Colonic mucosa (tissue), 4 donors: ENCODE data around the gene DPH7. TPM values are rescaled to one million over a fixed set of nuclear protein-coding genes. Genes with fewer than 3 reads are reported as not detected.
"Not testable (repeated sequence)": the region's sequence is repeated elsewhere in the genome, so short reads cannot be mapped to it uniquely, and the experiment has no call there.

Source experiments
- DNase-seq: peaks from one replicate; pipeline ENCODE4 v3.0.0-alpha.2; 2020
- H3K27ac ChIP-seq: fragments of 200-600 bp; one replicate; pipeline ENCODE4 v1.8.0; 2021
- H3K27me3 ChIP-seq: fragments of 200-600 bp; one replicate; pipeline ENCODE4 v1.8.0; 2021
- H3K36me3 ChIP-seq: fragments of 200-600 bp; one replicate; pipeline ENCODE4 v1.8.0; 2021
- H3K4me1 ChIP-seq: fragments of 200-600 bp; one replicate; pipeline ENCODE4 v1.8.0; 2021; ENCODE audit warnings: mild to moderate bottlenecking
- H3K4me3 ChIP-seq: fragments of 200-600 bp; one replicate; pipeline ENCODE4 v1.8.0; 2021
- H3K9ac ChIP-seq, 2 donors: one replicate each; pipeline ENCODE4 v1.7.0; 2013; ENCODE audit warnings: control low read depth in 2 of 2, low read depth in 2 of 2, low read length in 2 of 2
- H3K9me3 ChIP-seq: fragments of 200-600 bp; one replicate; pipeline ENCODE4 v1.8.0; 2021
- intact Hi-C: fragments of 100-400 bp; cut with DNase I; formaldehyde crosslinking; loops from one replicate; pipeline ENCODE4 v1.14.1; 2022
- total RNA-seq, 2 donors: library from RNA; stranded (reverse); fragmentation: NEBNext Ultra II Directional in 1 of 2; extraction: Animal tissue kit (Norgen Biotek cat#: 25700) in 1 of 2; gene quantifications; one replicate each; pipeline ENCODE4 v1.2.1, GENCODE V29; 2021
- TF ChIP-seq, protein P1 (sequence below): fragments of 200-600 bp; IDR thresholded peaks from one replicate; pipeline ENCODE4 v1.8.0; 2022; ENCODE audit warnings: antibody characterized with exemption, mild to moderate bottlenecking
- donor health status: healthy.
- donor health status: DM: no; HTN: no; CAD: no.
- donor health status: DM: no; HTN: no; CAD: no.

The DPH7 gene
- total RNA-seq, 2 donors from 2014 or later: 15.6 to 30.6 TPM

DNA sequence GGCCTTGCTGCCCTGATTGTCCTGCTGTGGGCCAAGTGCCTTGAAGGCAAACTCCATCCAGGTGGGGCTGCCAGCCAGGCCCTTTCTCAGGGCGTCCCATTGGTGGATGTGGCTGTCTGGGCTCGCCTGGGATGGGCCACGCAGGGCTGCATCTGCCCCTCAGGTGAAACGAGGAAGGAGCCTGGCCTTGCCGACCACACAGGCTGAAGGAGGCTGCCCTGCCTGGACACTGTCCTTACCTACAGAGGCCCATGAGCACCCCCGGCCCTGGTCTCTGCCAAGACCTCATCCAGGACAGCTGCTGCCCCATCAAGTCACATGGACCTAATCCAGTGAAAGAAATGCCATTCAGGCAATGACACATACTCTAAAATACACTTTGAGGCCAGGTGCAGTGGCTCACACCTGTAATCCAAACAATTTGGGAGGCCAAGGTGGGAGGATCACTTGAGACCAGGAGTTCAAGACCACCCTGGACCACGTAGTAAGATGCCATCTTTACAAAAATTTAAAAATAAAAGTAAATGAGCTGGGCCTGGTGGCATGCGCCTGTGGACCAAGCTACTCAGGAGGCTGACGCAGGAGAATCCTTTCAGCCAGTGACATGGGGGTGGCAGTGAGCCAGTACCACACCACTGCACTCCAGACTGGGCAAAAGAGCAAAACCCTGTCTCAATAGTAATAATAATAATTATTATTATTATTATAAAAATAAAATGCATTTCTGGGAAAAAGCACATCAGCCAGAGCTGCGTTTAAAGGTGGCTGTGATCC, 62.4 kb downstream of the DPH7 start:
- TF ChIP-seq, protein P1, sequence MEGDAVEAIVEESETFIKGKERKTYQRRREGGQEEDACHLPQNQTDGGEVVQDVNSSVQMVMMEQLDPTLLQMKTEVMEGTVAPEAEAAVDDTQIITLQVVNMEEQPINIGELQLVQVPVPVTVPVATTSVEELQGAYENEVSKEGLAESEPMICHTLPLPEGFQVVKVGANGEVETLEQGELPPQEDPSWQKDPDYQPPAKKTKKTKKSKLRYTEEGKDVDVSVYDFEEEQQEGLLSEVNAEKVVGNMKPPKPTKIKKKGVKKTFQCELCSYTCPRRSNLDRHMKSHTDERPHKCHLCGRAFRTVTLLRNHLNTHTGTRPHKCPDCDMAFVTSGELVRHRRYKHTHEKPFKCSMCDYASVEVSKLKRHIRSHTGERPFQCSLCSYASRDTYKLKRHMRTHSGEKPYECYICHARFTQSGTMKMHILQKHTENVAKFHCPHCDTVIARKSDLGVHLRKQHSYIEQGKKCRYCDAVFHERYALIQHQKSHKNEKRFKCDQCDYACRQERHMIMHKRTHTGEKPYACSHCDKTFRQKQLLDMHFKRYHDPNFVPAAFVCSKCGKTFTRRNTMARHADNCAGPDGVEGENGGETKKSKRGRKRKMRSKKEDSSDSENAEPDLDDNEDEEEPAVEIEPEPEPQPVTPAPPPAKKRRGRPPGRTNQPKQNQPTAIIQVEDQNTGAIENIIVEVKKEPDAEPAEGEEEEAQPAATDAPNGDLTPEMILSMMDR: no peak
- Histone ChIP-seq H3K9ac (no peak overlapping the region), H3K4me1 (no peaks in the 10 kb centered on the region), H3K4me3 (no peak overlapping the region), H3K9me3 (no peaks in the 10 kb centered on the region), H3K36me3 (no peaks in the 10 kb centered on the region), H3K27ac (no peak overlapping the region), H3K27me3 (no peaks in the 10 kb centered on the region)
- no peak for DNase-seq
- intact Hi-C loops: no loop called here

DNA sequence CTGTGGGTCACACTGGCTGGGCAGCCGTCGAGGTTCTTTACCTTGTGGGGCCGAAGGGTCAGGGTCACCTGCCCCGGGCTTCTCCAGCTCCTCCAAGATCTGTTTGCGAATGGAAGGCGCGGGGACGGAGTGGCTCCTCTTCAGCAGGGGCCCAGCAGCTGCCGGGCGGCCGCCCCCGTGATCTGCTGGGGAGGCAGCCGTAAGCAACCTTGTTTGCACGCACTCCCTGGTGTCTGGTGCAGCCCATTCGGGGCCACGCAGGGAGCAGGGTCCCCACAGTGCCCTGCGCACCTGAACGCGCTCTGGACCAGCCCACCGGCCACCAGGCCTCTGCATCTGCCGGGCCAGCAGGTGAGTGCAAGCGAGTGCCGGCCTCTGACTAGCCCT, 63.4 kb downstream of the DPH7 start:
- Histone ChIP-seq H3K27ac (no peak overlapping the region), H3K4me3 (no peak overlapping the region), H3K27me3 (no peaks in the 10 kb centered on the region), H3K9ac (no peak overlapping the region), H3K36me3 (no peaks in the 10 kb centered on the region), H3K4me1 (no peaks in the 10 kb centered on the region), H3K9me3 (no peaks in the 10 kb centered on the region)
- TF ChIP-seq, protein P1: no peak
- no peak for DNase-seq
- intact Hi-C loops: no loop called here

DNA sequence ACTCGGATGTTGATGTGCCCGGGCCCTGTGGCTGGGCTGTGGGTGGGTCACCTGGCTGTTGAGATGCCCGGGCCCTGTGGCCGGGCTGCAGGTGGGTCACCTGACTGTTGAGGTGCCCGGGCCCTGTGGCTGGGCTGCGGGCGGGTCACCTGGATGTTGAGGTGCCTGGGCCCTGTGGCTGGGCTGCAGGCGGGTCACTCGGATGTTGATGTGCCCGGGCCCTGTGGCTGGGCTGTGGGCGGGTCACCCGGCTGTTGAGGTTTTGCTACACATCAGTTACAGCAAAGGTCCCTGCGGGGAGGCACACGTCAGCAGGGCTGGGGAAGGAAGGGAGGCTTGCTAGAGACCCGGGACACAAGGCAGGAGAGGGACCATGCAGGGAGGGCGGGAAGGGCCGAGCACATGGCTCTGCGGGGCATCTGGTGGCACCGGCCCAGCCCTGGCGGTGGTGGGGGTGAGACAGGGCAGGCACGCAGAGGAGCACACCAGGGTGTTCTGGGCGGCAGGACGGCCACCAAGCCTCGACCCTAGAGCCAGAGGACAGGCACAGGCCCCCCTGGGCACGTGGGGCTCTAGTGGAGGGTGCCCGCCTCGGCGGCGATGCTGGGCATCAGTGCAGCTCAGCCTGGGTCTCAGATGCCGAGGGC, 63.9 kb downstream of the DPH7 start:
- TF ChIP-seq, protein P1: no peak
- Histone ChIP-seq H3K27ac (no peak overlapping the region), H3K4me3 (no peak overlapping the region), H3K9me3 (no peaks in the 10 kb centered on the region), H3K27me3 (no peaks in the 10 kb centered on the region), H3K4me1 (no peaks in the 10 kb centered on the region), H3K9ac (no peak overlapping the region), H3K36me3 (no peaks in the 10 kb centered on the region)
- no peak for DNase-seq
- intact Hi-C loops: no loop called here

DNA sequence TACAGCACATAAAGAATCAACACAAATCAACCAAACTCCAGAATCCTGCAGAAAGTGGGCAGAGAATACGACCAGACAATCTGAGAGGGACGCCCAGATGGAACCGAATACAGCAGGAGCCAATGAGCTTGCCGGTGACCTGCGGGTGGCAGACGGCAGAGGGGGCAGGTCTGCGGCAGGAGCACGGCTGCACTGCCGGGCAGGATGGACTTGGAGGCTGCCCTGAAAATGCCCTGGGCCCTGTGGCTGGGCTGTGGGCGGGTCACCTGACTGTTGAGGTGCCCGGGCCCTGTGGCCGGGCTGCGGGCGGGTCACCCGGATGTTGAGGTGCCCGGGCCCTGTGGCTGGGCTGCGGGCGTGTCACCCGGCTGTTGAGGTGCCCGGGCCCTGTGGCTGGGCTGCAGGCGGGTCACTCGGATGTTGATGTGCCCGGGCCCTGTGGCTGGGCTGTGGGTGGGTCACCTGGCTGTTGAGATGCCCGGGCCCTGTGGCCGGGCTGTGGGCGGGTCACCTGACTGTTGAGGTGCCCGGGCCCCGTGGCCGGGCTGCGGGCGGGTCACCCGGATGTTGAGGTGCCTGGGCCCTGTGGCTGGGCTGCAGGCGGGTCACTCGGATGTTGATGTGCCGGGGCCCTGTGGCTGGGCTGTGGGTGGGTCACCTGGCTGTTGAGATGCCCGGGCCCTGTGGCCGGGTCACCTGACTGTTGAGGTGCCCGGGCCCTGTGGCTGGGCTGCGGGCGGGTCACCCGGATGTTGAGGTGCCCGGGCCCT, 64.7 kb downstream of the DPH7 start:
- DNase-seq, H3K27ac ChIP-seq, H3K27me3 ChIP-seq, H3K4me1 ChIP-seq, intact Hi-C loops, H3K4me3 ChIP-seq, H3K9me3 ChIP-seq, H3K36me3 ChIP-seq: not testable (repeated sequence)
- H3K9ac ChIP-seq: peak overlapping the region in 1 of 2 donors; percentile 35

DNA sequence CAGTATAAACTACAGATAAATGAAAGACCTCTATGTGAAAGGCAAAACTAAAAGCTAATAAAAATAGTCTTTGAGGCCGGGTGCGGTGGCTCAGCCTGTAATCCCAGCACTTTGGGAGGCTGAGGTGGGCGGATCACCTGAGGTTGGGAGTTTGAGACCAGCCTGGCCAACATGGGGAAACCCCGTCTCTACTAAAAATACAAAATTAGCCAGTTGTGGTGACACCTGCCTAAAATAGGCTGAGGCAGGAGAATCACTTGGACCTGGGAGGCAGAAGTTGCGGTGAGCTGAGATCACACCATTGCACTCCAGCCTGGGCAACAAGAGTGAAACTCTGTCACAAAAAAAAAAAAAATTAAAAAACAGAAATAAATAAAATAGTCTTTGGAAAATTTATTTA, 65.6 kb downstream of the DPH7 start:
- H3K9ac ChIP-seq, H3K4me3 ChIP-seq, H3K27me3 ChIP-seq, DNase-seq, intact Hi-C loops, H3K4me1 ChIP-seq, H3K36me3 ChIP-seq, H3K27ac ChIP-seq, H3K9me3 ChIP-seq: not testable (repeated sequence)

DNA sequence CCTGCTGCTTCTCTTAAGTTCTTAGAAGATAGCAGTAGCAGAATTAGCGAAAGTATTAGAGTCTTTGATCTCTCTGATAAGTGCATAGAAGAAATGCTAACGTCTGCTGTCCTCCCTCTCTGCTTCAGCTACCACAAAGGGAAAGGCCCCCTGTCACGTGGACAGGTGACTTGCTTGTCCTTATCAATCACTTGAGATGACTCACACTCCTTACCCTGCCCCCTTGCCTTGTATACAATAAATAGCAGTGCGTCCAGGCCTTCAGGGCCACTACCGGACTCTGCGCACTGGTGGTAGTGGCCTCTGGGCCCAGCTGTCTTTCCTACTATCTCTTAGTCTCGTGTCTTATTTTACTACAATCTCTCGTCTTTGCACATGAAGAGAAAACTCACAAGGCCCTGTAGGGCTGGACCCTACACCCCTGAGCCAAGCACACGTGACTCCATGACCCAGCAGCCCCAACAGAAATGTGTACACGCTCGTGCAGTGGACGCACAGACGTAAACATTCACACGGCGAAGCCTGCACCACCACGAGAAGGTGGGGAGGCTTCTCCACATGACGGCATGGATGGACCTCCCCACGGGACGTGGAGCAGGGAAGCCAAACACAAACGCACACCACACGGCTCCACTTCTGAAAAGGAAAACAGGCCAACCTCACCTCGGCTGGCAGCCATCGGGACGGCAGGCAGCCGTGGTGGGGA, 66.8 kb downstream of the DPH7 start:
- DNase-seq: no peak

DNA sequence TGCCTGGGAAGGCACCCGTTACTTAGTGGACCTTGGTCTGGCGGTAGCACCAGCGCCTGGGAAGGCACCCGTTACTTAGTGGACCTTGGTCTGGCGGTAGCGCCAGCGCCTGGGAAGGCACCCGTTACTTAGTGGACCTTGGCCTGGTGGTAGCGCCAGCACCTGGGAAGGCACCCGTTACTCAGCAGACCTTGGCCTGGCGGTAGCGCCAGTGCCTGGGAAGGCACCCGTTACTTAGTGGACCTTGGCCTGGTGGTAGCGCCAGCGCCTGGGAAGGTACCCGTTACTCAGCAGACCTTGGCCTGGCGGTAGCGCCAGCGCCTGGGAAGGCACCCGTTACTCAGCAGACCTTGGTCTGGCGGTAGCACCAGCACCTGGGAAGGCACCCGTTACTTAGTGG, 67.6 kb downstream of the DPH7 start:
- H3K36me3 ChIP-seq, intact Hi-C loops, H3K9ac ChIP-seq, H3K4me1 ChIP-seq, H3K27me3 ChIP-seq, H3K4me3 ChIP-seq, H3K9me3 ChIP-seq, DNase-seq, H3K27ac ChIP-seq: not testable (repeated sequence)

More for the DNA sequence above, 66.8 kb downstream of the DPH7 start:
- Histone ChIP-seq H3K9me3 (no peaks in the 10 kb centered on the region), H3K27me3 (no peaks in the 10 kb centered on the region), H3K9ac (no peak overlapping the region), H3K27ac (no peak overlapping the region), H3K4me1 (no peaks in the 10 kb centered on the region), H3K36me3 (no peaks in the 10 kb centered on the region), H3K4me3 (no peak overlapping the region)
- TF ChIP-seq, protein P1: no peak
- intact Hi-C loops: no loop called here
